ENCODE data around the gene PRRC2B. TPM values are rescaled to one million over a fixed set of nuclear protein-coding genes. Genes with fewer than 3 reads are reported as not detected.
"Not testable (repeated sequence)": the region's sequence is repeated elsewhere in the genome, so short reads cannot be mapped to it uniquely, and the experiment has no call there.

Gene PRRC2B
- total RNA-seq, 4 donors from 2014 or later, result 73.7 to 171 (median 98.9) TPM

- TF ChIP-seq POLR2A (IDR thresholded peaks at IDR 0.05), result no peak
- no peak for TF ChIP-seq EP300 (IDR thresholded peaks at IDR 0.05; ENCODE audit: low read depth)
- TF ChIP-seq POLR2AphosphoS5 (IDR thresholded peaks at IDR 0.05), result no peak
- TF ChIP-seq, protein P1, sequence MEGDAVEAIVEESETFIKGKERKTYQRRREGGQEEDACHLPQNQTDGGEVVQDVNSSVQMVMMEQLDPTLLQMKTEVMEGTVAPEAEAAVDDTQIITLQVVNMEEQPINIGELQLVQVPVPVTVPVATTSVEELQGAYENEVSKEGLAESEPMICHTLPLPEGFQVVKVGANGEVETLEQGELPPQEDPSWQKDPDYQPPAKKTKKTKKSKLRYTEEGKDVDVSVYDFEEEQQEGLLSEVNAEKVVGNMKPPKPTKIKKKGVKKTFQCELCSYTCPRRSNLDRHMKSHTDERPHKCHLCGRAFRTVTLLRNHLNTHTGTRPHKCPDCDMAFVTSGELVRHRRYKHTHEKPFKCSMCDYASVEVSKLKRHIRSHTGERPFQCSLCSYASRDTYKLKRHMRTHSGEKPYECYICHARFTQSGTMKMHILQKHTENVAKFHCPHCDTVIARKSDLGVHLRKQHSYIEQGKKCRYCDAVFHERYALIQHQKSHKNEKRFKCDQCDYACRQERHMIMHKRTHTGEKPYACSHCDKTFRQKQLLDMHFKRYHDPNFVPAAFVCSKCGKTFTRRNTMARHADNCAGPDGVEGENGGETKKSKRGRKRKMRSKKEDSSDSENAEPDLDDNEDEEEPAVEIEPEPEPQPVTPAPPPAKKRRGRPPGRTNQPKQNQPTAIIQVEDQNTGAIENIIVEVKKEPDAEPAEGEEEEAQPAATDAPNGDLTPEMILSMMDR (IDR thresholded peaks at IDR 0.05), result no peak
- Histone ChIP-seq H3K4me1 (no peaks in the 10 kb centered on the region), H3K27me3 (no peaks in the 10 kb centered on the region), H3K27ac (no peak overlapping the region), H3K9me3 (no peaks in the 10 kb centered on the region), H3K36me3 (peaks cover 0 to 36% (median 12%) of the 10 kb centered on the region in 4 donors), H3K4me3 (no peak overlapping the region)
- 94 to 100% methylated on average over 3 to 6 of the region's 6 CpGs for WGBS, 2 donors (ENCODE audit: low coverage in 1 of 2)
- in situ Hi-C loops (cut with MboI; ENCODE audit: low pct_ligation_motif_present in 1 of 4, low pct_unique_long_range_greater_than_20kb in 1 of 4, low sequenced_read_pairs in 3 of 4) (no loop called here), intact Hi-C loops (cut with DNase I; ENCODE audit: low total_unique reads) (no loop called here)
- no peak for DNase-seq
These were observed 118.0 kb downstream of the PRRC2B start for GRCh38 chr9:131511880-131512279.

DNA sequence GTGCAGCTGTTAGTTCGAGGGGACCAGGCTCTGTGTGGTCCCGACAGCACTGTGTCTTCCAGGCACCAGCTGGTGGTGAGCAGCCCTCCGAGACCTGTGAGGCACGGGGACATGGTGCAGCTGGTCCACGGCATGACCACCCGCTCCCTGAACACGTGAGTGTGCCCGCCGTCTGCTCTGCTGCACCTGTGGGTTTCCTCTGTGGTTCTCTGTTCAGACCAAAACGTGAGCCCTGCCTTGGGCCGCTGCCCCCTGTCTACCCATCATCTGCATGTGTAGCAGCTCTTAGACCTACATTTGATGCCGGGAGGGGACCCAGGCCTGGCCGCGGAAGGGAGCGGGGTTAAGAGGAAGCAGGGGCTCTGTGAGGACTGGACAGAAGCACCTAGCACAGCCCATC lies 119.3 kb downstream of the PRRC2B start:
- DNase-seq, result no peak
- Histone ChIP-seq H3K4me3 (no peak overlapping the region), H3K27ac (no peak overlapping the region), H3K4me1 (no peaks in the 10 kb centered on the region), H3K9me3 (no peaks in the 10 kb centered on the region), H3K36me3 (peaks cover 0 to 36% (median 12%) of the 10 kb centered on the region in 4 donors), H3K27me3 (no peaks in the 10 kb centered on the region)
- 88 to 100% methylated on average over 1 to 15 of the region's 15 CpGs for WGBS, 2 donors (ENCODE audit: low coverage in 1 of 2)
- in situ Hi-C loops (cut with MboI; ENCODE audit: low pct_ligation_motif_present in 1 of 4, low pct_unique_long_range_greater_than_20kb in 1 of 4, low sequenced_read_pairs in 3 of 4) (no loop called here), intact Hi-C loops (cut with DNase I; ENCODE audit: low total_unique reads) (no loop called here)
- TF ChIP-seq EP300 (IDR thresholded peaks at IDR 0.05; ENCODE audit: low read depth) (no peak), POLR2A (IDR thresholded peaks at IDR 0.05) (no peak), POLR2AphosphoS5 (IDR thresholded peaks at IDR 0.05) (no peak)
- TF ChIP-seq, protein P1 (IDR thresholded peaks at IDR 0.05), result no peak

DNA sequence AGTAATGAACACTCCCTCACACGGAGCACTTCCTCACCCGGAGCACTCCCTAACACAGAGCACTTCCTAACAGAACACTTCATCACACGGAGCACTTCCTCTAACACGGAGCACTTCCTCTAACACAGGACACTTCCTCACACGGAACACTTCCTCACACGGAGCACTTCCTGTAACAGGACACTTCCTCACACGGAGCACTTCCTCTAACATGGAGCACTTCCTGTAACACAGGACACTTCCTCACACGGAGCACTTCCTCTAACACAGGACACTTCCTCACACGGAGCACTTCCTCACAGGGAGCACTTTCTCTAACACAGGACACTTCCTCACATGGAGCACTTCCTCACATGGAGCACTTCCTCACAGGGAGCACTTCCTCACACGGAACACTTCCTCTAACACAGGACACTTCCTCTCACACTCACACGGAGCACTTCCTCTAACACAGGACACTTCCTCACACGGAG lies 121.7 kb downstream of the PRRC2B start:
- H3K36me3 ChIP-seq, result peaks cover 0 to 50% (median 18%) of the 10 kb centered on the region in 4 donors
- in situ Hi-C loops (cut with MboI; ENCODE audit: low pct_ligation_motif_present in 1 of 4, low pct_unique_long_range_greater_than_20kb in 1 of 4, low sequenced_read_pairs in 3 of 4), result not testable (repeated sequence)

DNA sequence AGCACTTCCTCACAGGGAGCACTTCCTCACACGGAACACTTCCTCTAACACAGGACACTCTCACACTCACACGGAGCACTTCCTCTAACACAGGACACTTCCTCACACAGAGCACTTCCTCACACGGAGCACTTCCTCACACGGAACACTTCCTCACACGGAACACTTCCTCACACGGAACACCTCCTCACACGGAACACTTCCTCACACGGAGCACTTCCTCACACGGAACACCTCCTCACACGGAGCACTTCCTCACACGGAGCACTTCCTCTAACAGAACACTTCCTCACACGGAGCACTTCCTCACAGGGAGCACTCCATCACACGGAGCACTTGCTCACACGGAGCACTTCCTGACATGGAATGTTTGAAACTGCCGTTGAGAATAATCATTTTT lies 122.2 kb downstream of the PRRC2B start:
- TF ChIP-seq POLR2A (IDR thresholded peaks at IDR 0.05) (no peak), EP300 (IDR thresholded peaks at IDR 0.05; ENCODE audit: low read depth) (no peak), POLR2AphosphoS5 (IDR thresholded peaks at IDR 0.05) (no peak)
- TF ChIP-seq, protein P1 (IDR thresholded peaks at IDR 0.05), result no peak
- Histone ChIP-seq H3K9me3 (no peaks in the 10 kb centered on the region), H3K4me3 (no peak overlapping the region), H3K4me1 (no peaks in the 10 kb centered on the region), H3K27me3 (no peaks in the 10 kb centered on the region), H3K27ac (no peak overlapping the region), H3K36me3 (peaks cover 0 to 46% (median 18%) of the 10 kb centered on the region in 4 donors)
- in situ Hi-C loops (cut with MboI; ENCODE audit: low pct_ligation_motif_present in 1 of 4, low pct_unique_long_range_greater_than_20kb in 1 of 4, low sequenced_read_pairs in 3 of 4) (no loop called here), intact Hi-C loops (cut with DNase I; ENCODE audit: low total_unique reads) (no loop called here)
- no peak for DNase-seq
- 78 to 82% methylated on average over 13 to 15 of the region's 15 CpGs for WGBS, 2 donors (ENCODE audit: low coverage in 1 of 2)

More for the DNA sequence above, 121.7 kb downstream of the PRRC2B start:
- H3K4me3 ChIP-seq; intact Hi-C loops (cut with DNase I; ENCODE audit: low total_unique reads); H3K9me3 ChIP-seq; H3K4me1 ChIP-seq; DNase-seq; H3K27ac ChIP-seq; H3K27me3 ChIP-seq: not testable (repeated sequence)
- WGBS, 2 donors (ENCODE audit: low coverage in 1 of 2), result 82 to 89% methylated on average over 5 to 7 of the region's 12 CpGs

DNA sequence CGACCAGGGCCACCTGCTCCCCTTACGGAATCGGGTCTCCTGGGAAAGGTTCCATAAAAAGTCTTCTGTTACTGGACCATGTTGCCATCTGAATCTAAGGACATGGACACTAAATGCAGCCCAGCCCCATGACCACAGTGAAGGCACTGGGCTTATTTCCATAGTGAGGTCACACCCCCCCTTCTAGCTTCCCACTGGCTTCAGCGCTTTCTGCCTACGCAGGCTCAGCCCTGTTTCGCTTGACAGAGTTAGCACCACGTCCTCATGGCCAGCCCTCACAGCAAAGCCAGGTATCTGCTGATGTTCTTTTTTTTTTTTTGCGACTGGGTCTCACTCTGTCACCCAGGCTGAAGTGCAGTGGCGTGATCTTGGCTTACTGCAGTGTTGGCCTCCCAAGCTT lies 123.0 kb downstream of the PRRC2B start:
- peaks cover 0 to 42% (median 14%) of the 10 kb centered on the region in 4 donors for H3K36me3 ChIP-seq
- no peaks in the 10 kb centered on the region for H3K4me1 ChIP-seq
- H3K27me3 ChIP-seq, result no peaks in the 10 kb centered on the region
- H3K9me3 ChIP-seq, result no peaks in the 10 kb centered on the region
- H3K4me3 ChIP-seq, result no peak overlapping the region
- no peak overlapping the region for H3K27ac ChIP-seq
- intact Hi-C loops (cut with DNase I; ENCODE audit: low total_unique reads), result no loop called here
- in situ Hi-C loops (cut with MboI; ENCODE audit: low pct_ligation_motif_present in 1 of 4, low pct_unique_long_range_greater_than_20kb in 1 of 4, low sequenced_read_pairs in 3 of 4), result no loop called here
- DNase-seq, result no peak
- 87 to 99% methylated on average over 6 to 9 of the region's 9 CpGs for WGBS, 2 donors (ENCODE audit: low coverage in 1 of 2)
- TF ChIP-seq POLR2A (IDR thresholded peaks at IDR 0.05) (no peak), POLR2AphosphoS5 (IDR thresholded peaks at IDR 0.05) (no peak), EP300 (IDR thresholded peaks at IDR 0.05; ENCODE audit: low read depth) (no peak)
- TF ChIP-seq, protein P1 (IDR thresholded peaks at IDR 0.05), result no peak

Measured in transverse colon (tissue), 4 donors.